ENCODE results near the gene MPZ. TPM values are rescaled to one million over a fixed set of nuclear protein-coding genes. Genes with fewer than 3 reads are reported as not detected.

Gene MPZ
- total and polyA plus RNA-seq, 9 of the 15 experiments (the other 6 are each of a cell fraction or from before 2014, with no cell fraction given) = 0.22 to 16.6 (median 10.9) TPM

- no peak for TF ChIP-seq CEBPG (CRISPR knock-in tag; IDR thresholded peaks at IDR 0.05)
- 0 out of 4 replicates have a peak, but pooled peaks of 1 of the 2 experiments have one; percentile 24 for TF ChIP-seq CEBPG (tag; conservative IDR thresholded peaks at IDR 0.05 in 1 of 2, IDR thresholded peaks at IDR 0.05 in 1 of 2)
- TF ChIP-seq FIP1L1 (IDR thresholded peaks at IDR 0.05; ENCODE audit: low read depth, low read length, poor library complexity, severe bottlenecking) = no peak
Observed at GRCh38 chr1:161307892-161308638, 1.7 kb downstream of the MPZ start (continued).

GRCh38 chr1:161307230-161307768 lies 2.5 kb downstream of the MPZ start:
- Histone ChIP-seq H3K9ac (ENCODE audit: insufficient read depth in 1 of 2, low read depth in 2 of 2, low read length in 2 of 2) (peak overlapping the region; percentile 46 to 87), H2AFZ (ENCODE audit: low read depth, low read length) (peak overlapping the region; percentile 90), H3K4me3 (peak overlapping the region; percentile 61), H3K79me2 (ENCODE audit: control insufficient read depth, insufficient read depth, low read length) (peaks cover 19% of the 10 kb centered on the region), H3K4me2 (ENCODE audit: insufficient read depth, low read length) (peak overlapping the region; percentile 88), H3K4me1 (replicated peaks in 1 of 2; ENCODE audit: control insufficient read depth in 2 of 2, insufficient read depth in 2 of 2, low read length in 2 of 2) (peaks cover 35 to 44% of the 10 kb centered on the region in 2 experiments), H3K27ac (ENCODE audit: extremely low read depth, low read depth, low read length) (peak overlapping the region; percentile 70), H3K9me3 (replicated peaks; ENCODE audit: control insufficient read depth, insufficient read depth, low read depth, low read length) (no peaks in the 10 kb centered on the region), H4K20me1 (replicated peaks; ENCODE audit: control insufficient read depth, insufficient read depth, low read length) (no peaks in the 10 kb centered on the region), H3K36me3 (ENCODE audit: control insufficient read depth, insufficient read depth, low read length) (peaks cover 16% of the 10 kb centered on the region), H3K9me1 (ENCODE audit: control insufficient read depth, insufficient read depth, low read length) (no peaks in the 10 kb centered on the region), H3K27me3 (ENCODE audit: control insufficient read depth in 2 of 2, insufficient read depth in 2 of 2, low read length in 2 of 2) (no peaks in the 10 kb centered on the region)
- WGBS (ENCODE audit: insufficient coverage, low coverage, missing lambda C conversion rate) = 23% methylated on average over 7 of the region's 7 CpGs
- intact Hi-C loops (cut with micrococcal nuclease) = loop anchor here (2.0 to 5.0 kb wide), 3 partner anchors 60 to 105 kb away; partner anchors contain the start of genes CFAP126, NDUFS2 and TOMM40L
- ATAC-seq = peak; percentile 70
- CTCF ChIA-PET (ENCODE audit: low intra/inter-chr PET ratio) = interaction anchor here (0.6 kb wide), 1 partner anchor 431 kb away, joined by 4 read pairs; no protein-coding TSS in a partner anchor
- in situ Hi-C loops (cut with MboI) = no loop called here
- DNase-seq (ENCODE audit: extremely low read depth in 1 of 4, low spot score in 3 of 4) = peak; percentile 68 to 88 (median 74)
- peak; percentile 95 for FAIRE-seq
- POLR2A ChIA-PET = interaction anchor here (0.5 to 1.6 kb wide), 5 partner anchors 12 to 603 kb away, joined by 3 to 4 read pairs (median 3); partner anchors contain the start of gene TOMM40L
- BruUV-seq (replicated peaks) = no TSS peak
- TF ChIP-seq PRPF4 (IDR thresholded peaks at IDR 0.05; ENCODE audit: insufficient read depth, low read depth, low read length, poor library complexity, severe bottlenecking) = no peak
- peak; percentile 68 for TF ChIP-seq POLR2A (conservative IDR thresholded peaks at IDR 0.05)
- TF ChIP-seq ESRRA (IDR thresholded peaks at IDR 0.05; ENCODE audit: borderline replicate concordance, low read depth) = 0 out of 2 replicates have a peak, but pooled peaks have one; percentile 9
- no peak for TF ChIP-seq STAT5A (IDR thresholded peaks at IDR 0.05; ENCODE audit: borderline replicate concordance, low read length)
- TF ChIP-seq HDAC1 (IDR thresholded peaks at IDR 0.05) = peak in 1 of 2 experiments; percentile 16; a peak in 1 of 4 replicates
- no peak for TF ChIP-seq CCAR2 (IDR thresholded peaks at IDR 0.05; ENCODE audit: low read depth, low read length)
- TF ChIP-seq SPI1 (IDR thresholded peaks at IDR 0.05; ENCODE audit: borderline replicate concordance, low read depth, low read length) = peak; percentile 90
- 0 out of 2 replicates have a peak, but pooled peaks have one; percentile 23 for TF ChIP-seq ZNF311 (CRISPR knock-in tag; IDR thresholded peaks at IDR 0.05)
- TF ChIP-seq ZZZ3 (IDR thresholded peaks at IDR 0.05) = no peak
- TF ChIP-seq ADNP (tag; IDR thresholded peaks at IDR 0.05) = no peak
- TF ChIP-seq NR4A1 (CRISPR knock-in tag; IDR thresholded peaks at IDR 0.05) = no peak
- peak; percentile 61 for TF ChIP-seq NR4A1 (tag; IDR thresholded peaks at IDR 0.05)
- TF ChIP-seq CREB3L1 (IDR thresholded peaks at IDR 0.05; ENCODE audit: borderline replicate concordance, low read depth) = no peak
- TF ChIP-seq RBM17 (IDR thresholded peaks at IDR 0.05; ENCODE audit: borderline replicate concordance, low read depth, low read length) = no peak
- TF ChIP-seq ZNF780A (CRISPR knock-in tag; IDR thresholded peaks at IDR 0.05) = no peak
- no peak for TF ChIP-seq ZFX (CRISPR knock-in tag; IDR thresholded peaks at IDR 0.05)
- 0 out of 2 replicates have a peak, but pooled peaks have one; percentile 19 for TF ChIP-seq ZBTB7A (IDR thresholded peaks at IDR 0.05; ENCODE audit: borderline replicate concordance, control insufficient read depth, low read depth, low read length)
